GM12878 (cell line): Measurements from ENCODE around the gene SEMA3B. TPM values are rescaled to one million over a fixed set of nuclear protein-coding genes. Genes with fewer than 3 reads are reported as not detected.
A peak's percentile ranks its signal among the peaks of the same experiment; 100 is the strongest.

Source experiments
- CBFB ChIP-seq: IDR thresholded peaks from 2 replicates; pipeline ENCODE4 v1.6.1; 2016; ENCODE audit warnings: antibody characterized with exemption, low read depth
- DPF2 ChIP-seq: fragments of 450-650 bp; IDR thresholded peaks from 2 replicates; pipeline ENCODE4 v1.6.1; 2017; ENCODE audit warnings: mild to moderate bottlenecking
- E2F8 ChIP-seq: fragments of 450-650 bp; IDR thresholded peaks from 2 replicates; pipeline ENCODE4 v1.6.1; 2018; ENCODE audit warnings: mild to moderate bottlenecking, low read depth, moderate library complexity; ENCODE audit not compliant: partially characterized antibody
- EP300 ChIP-seq, 2 experiments: fragments of 150-350 bp in 1 of 2; IDR thresholded peaks; 2 replicates each; pipeline ENCODE4 v1.6.1; 2011 to 2012; ENCODE audit warnings: low read depth in 2 of 2, low read length in 2 of 2, borderline replicate concordance in 1 of 2, improper control_type of control experiment in 1 of 2, inconsistent platforms in 1 of 2; ENCODE audit not compliant: control insufficient read depth in 1 of 2
- ETV6 ChIP-seq, 2 experiments: fragments of 450-650 bp in 1 of 2; IDR thresholded peaks in 1 of 2; conservative IDR thresholded peaks in 1 of 2; 2 replicates each; pipeline ENCODE4 v1.6.1; 2014; ENCODE audit warnings: antibody characterized with exemption in 1 of 2, borderline replicate concordance in 1 of 2, low read depth in 1 of 2, mild to moderate bottlenecking in 1 of 2, moderate library complexity in 1 of 2
- FOS ChIP-seq: IDR thresholded peaks from 3 replicates; pipeline ENCODE4 v1.6.1; 2011; ENCODE audit warnings: borderline replicate concordance; ENCODE audit not compliant: insufficient read length; ENCODE audit errors: extremely low read depth
- HDGF ChIP-seq: fragments of 450-650 bp; IDR thresholded peaks from 2 replicates; pipeline ENCODE4 v1.6.1; 2016; ENCODE audit warnings: antibody characterized with exemption
- IKZF2 ChIP-seq, 2 experiments: fragments of 450-650 bp; IDR thresholded peaks; 2 replicates each; pipeline ENCODE4 v1.6.1; 2017; ENCODE audit warnings: mild to moderate bottlenecking in 2 of 2, moderate library complexity in 2 of 2
- MTA3 ChIP-seq: IDR thresholded peaks from 2 replicates; pipeline ENCODE4 v1.6.1; 2012; ENCODE audit warnings: low read length, inconsistent platforms, borderline replicate concordance
- MYC ChIP-seq: IDR thresholded peaks from 2 replicates; pipeline ENCODE4 v1.6.1; 2011; ENCODE audit warnings: mild to moderate bottlenecking, low read length, moderate library complexity, inconsistent platforms; ENCODE audit not compliant: insufficient read depth, insufficient replicate concordance, insufficient read length, severe bottlenecking
- NR2F1 ChIP-seq: fragments of 450-650 bp; conservative IDR thresholded peaks from 2 replicates; pipeline ENCODE4 v1.6.1; 2017; ENCODE audit warnings: mild to moderate bottlenecking
- PAX8 ChIP-seq: fragments of 450-650 bp; IDR thresholded peaks from 2 replicates; pipeline ENCODE4 v1.6.1; 2017; ENCODE audit warnings: mild to moderate bottlenecking, moderate library complexity
- PML ChIP-seq: IDR thresholded peaks from 2 replicates; pipeline ENCODE4 v1.6.1; 2012; ENCODE audit warnings: low read length, inconsistent platforms
- POLR2A ChIP-seq: IDR thresholded peaks from 2 replicates; pipeline ENCODE4 v1.6.1; 2011; ENCODE audit warnings: low read depth, mild to moderate bottlenecking, low read length
- RAD51 ChIP-seq: fragments of 450-650 bp; IDR thresholded peaks from 2 replicates; pipeline ENCODE4 v1.6.1; 2016; ENCODE audit warnings: moderate library complexity, mild to moderate bottlenecking, inconsistent platforms
- RELB ChIP-seq: fragments of 450-650 bp; IDR thresholded peaks from 2 replicates; pipeline ENCODE4 v1.6.1; 2017; ENCODE audit warnings: low read depth, mild to moderate bottlenecking, moderate library complexity
- SIN3A ChIP-seq: IDR thresholded peaks from 2 replicates; pipeline ENCODE4 v1.6.1; 2012; ENCODE audit warnings: low read depth, low read length, improper control_type of control experiment
- SMAD1 ChIP-seq: fragments of 450-650 bp; IDR thresholded peaks from 2 replicates; pipeline ENCODE4 v1.6.1; 2018; ENCODE audit warnings: mild to moderate bottlenecking, low read depth; ENCODE audit not compliant: partially characterized antibody
- SMARCA5 ChIP-seq: fragments of 450-650 bp; IDR thresholded peaks from 2 replicates; pipeline ENCODE4 v1.6.1; 2017; ENCODE audit warnings: mild to moderate bottlenecking
- ZNF217 ChIP-seq: fragments of 450-650 bp; IDR thresholded peaks from 2 replicates; pipeline ENCODE4 v1.6.1; 2017; ENCODE audit warnings: antibody characterized with exemption, mild to moderate bottlenecking
- polyA plus RNA-seq, 11 experiments: library from polyadenylated mRNA; depleted of rRNA in 4 of 11; unstranded in 6 of 11; stranded (reverse) in 5 of 11; fragments of >200 nt; fragmentation: Nextera tagmentation in 4 of 11; fragmentation: Illumina TruSeq in 1 of 11; extraction: Ambion mirVana in 4 of 11; extraction: Trizol in 1 of 11; gene quantifications; 1 replicate in 1 of 11; 2 replicates in 10 of 11; pipeline versions ENCODE4 v1.2.1 to v1.2.3, GENCODE V29; 2011 to 2016; ENCODE audit warnings: inconsistent platforms in 2 of 11, missing spikeins in 2 of 11, low read depth in 1 of 11
- total RNA-seq, 4 experiments: library from RNA; depleted of rRNA in 3 of 4; stranded (reverse); fragments of >200 nt in 3 of 4; fragmentation: Illumina TruSeq in 1 of 4; extraction: Trizol in 1 of 4; gene quantifications; 2 replicates each; pipeline versions ENCODE4 v1.2.1 to v1.2.3, GENCODE V29; 2013 to 2021
- TF ChIP-seq, protein P1 (sequence below): fragments of 450-650 bp; IDR thresholded peaks from 2 replicates; pipeline ENCODE4 v1.6.1; 2017; ENCODE audit warnings: mild to moderate bottlenecking
- TF ChIP-seq, protein P2 (sequence below): fragments of 450-650 bp; IDR thresholded peaks from 2 replicates; pipeline ENCODE4 v1.6.1; 2017; ENCODE audit warnings: antibody characterized with exemption, mild to moderate bottlenecking, moderate library complexity

The SEMA3B gene
- total and polyA plus RNA-seq, 10 of the 15 experiments (the other 5 are each of a cell fraction or from before 2014, with no cell fraction given): 0.06 to 0.59 (median 0.14) TPM; not detected in 2

DNA sequence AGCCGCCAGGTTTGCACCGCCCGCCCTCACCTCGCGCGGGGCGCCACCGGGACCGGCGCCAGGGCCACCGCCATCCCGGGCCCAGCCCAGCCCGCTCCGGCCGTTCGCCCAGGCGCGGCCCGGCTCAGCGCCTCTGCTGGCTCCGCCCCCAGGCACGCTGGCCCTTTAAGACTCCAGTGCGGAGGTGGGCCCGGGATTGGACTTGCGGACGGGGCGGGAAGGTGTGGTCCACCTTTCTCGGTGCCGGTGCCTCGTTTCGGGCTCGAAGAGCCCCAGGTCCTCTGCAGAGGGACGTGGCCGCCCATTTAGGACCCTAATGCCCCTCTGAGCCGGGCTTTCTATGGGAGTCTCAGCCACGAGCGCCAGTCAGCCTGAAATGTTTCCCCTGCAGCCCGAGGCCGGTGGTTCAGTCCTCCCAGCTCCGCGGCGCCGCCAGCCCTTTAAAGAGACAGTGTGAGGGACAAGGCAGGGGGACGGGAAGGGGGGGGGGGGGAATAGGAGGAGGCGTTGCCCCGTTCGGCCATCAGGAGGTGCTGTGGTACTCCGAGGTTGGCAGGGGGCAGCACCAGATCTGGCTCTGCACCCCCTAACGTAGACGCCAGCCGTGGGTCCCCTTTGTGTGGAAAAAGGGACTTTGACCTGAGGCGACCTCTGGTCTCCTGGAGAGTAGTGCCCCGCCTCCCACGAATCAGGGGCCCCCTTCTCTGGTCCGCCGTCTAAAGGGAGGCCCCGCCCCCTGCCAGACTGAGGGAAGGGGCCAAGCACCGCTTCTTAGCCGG lies 52.6 kb downstream of the SEMA3B start (continued):
- TF ChIP-seq, protein P1, sequence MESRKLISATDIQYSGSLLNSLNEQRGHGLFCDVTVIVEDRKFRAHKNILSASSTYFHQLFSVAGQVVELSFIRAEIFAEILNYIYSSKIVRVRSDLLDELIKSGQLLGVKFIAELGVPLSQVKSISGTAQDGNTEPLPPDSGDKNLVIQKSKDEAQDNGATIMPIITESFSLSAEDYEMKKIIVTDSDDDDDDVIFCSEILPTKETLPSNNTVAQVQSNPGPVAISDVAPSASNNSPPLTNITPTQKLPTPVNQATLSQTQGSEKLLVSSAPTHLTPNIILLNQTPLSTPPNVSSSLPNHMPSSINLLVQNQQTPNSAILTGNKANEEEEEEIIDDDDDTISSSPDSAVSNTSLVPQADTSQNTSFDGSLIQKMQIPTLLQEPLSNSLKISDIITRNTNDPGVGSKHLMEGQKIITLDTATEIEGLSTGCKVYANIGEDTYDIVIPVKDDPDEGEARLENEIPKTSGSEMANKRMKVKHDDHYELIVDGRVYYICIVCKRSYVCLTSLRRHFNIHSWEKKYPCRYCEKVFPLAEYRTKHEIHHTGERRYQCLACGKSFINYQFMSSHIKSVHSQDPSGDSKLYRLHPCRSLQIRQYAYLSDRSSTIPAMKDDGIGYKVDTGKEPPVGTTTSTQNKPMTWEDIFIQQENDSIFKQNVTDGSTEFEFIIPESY: peak; percentile 71
- TF ChIP-seq PAX8: no peak
- peak; percentile 71; the same call in 1 of the 2 replicates for TF ChIP-seq SMARCA5
- TF ChIP-seq SIN3A: no peak; the same call in 1 of the 2 replicates
- peak; percentile 48 for TF ChIP-seq NR2F1
- TF ChIP-seq RELB: peak; percentile 100
- TF ChIP-seq E2F8: peak; percentile 58
- no peak for TF ChIP-seq ETV6 (conservative IDR thresholded peaks at IDR 0.05 in 1 of 2, IDR thresholded peaks at IDR 0.05 in 1 of 2; ENCODE audit: borderline replicate concordance in 1 of 2, low read depth in 1 of 2)
- TF ChIP-seq DPF2: peak; percentile 89
- TF ChIP-seq, protein P2, sequence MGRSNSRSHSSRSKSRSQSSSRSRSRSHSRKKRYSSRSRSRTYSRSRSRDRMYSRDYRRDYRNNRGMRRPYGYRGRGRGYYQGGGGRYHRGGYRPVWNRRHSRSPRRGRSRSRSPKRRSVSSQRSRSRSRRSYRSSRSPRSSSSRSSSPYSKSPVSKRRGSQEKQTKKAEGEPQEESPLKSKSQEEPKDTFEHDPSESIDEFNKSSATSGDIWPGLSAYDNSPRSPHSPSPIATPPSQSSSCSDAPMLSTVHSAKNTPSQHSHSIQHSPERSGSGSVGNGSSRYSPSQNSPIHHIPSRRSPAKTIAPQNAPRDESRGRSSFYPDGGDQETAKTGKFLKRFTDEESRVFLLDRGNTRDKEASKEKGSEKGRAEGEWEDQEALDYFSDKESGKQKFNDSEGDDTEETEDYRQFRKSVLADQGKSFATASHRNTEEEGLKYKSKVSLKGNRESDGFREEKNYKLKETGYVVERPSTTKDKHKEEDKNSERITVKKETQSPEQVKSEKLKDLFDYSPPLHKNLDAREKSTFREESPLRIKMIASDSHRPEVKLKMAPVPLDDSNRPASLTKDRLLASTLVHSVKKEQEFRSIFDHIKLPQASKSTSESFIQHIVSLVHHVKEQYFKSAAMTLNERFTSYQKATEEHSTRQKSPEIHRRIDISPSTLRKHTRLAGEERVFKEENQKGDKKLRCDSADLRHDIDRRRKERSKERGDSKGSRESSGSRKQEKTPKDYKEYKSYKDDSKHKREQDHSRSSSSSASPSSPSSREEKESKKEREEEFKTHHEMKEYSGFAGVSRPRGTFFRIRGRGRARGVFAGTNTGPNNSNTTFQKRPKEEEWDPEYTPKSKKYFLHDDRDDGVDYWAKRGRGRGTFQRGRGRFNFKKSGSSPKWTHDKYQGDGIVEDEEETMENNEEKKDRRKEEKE: peak; percentile 99
- no peak for TF ChIP-seq FOS
- TF ChIP-seq RAD51: no peak
- no peak for TF ChIP-seq PML
- TF ChIP-seq IKZF2 (IDR thresholded peaks at IDR 0.05): no peak
- no peak for TF ChIP-seq SMAD1
- TF ChIP-seq POLR2A: peak; percentile 56; the same call in 1 of the 2 replicates
- TF ChIP-seq MTA3: no peak
- no peak for TF ChIP-seq MYC
- no peak for TF ChIP-seq EP300 (IDR thresholded peaks at IDR 0.05; ENCODE audit: borderline replicate concordance in 1 of 2, control insufficient read depth in 1 of 2, low read depth in 2 of 2, low read length in 2 of 2)
- TF ChIP-seq HDGF: no peak
- no peak; the same call in 1 of the 2 replicates for TF ChIP-seq ZNF217
- no peak for TF ChIP-seq CBFB
